ENCODE data around the gene C22orf15.

The C22orf15 gene

GRCh38 chr22:23772649-23773473 lies 10.1 kb downstream of the C22orf15 start, which contains the start of gene MMP11:
TSS of gene MMP11 (plus strand) at chr22:23772849. CDS start at chr22:23772871, 22 bp downstream.
- peak; percentile 44 to 57 for DNase-seq (ENCODE audit: low read depth in 2 of 2)

- DNase-seq (ENCODE audit: low read depth in 2 of 2), result no peak
These were observed 10.8 kb downstream of the C22orf15 start for GRCh38 chr22:23773483-23774113.

- DNase-seq (ENCODE audit: low read depth in 2 of 2), result no peak
These were observed 11.5 kb downstream of the C22orf15 start for GRCh38 chr22:23774114-23774921.

DNA sequence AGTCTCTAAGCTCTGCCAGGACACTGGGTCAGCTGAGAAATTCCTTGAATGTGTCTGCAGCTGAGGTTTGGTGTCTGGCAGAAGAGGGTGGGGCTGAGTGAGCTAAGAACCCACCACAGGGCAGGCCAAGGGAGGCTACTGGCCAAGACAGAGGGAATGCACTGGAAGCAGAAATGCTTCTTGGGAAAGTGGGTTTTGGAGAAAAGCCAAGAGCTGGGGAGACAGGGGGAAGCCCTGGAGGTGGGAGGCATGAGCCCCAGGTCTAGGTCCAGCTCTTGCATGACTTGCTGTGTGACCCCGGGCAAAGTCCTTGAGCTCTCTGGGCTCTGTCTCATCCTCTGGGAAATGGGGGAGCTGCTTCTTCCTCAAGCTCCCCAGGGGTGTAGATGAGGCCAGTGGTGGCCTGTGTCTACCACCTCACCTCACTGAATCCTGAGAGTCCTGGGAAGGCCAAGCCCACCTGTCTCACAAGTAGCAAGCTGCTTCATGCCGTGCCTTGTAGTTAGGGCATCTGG lies 12.2 kb downstream of the C22orf15 start:
- no peak for DNase-seq (ENCODE audit: low read depth in 2 of 2)

- no peak for DNase-seq (ENCODE audit: low read depth in 2 of 2)
These were observed 13.1 kb downstream of the C22orf15 start for GRCh38 chr22:23775779-23776375.

DNA sequence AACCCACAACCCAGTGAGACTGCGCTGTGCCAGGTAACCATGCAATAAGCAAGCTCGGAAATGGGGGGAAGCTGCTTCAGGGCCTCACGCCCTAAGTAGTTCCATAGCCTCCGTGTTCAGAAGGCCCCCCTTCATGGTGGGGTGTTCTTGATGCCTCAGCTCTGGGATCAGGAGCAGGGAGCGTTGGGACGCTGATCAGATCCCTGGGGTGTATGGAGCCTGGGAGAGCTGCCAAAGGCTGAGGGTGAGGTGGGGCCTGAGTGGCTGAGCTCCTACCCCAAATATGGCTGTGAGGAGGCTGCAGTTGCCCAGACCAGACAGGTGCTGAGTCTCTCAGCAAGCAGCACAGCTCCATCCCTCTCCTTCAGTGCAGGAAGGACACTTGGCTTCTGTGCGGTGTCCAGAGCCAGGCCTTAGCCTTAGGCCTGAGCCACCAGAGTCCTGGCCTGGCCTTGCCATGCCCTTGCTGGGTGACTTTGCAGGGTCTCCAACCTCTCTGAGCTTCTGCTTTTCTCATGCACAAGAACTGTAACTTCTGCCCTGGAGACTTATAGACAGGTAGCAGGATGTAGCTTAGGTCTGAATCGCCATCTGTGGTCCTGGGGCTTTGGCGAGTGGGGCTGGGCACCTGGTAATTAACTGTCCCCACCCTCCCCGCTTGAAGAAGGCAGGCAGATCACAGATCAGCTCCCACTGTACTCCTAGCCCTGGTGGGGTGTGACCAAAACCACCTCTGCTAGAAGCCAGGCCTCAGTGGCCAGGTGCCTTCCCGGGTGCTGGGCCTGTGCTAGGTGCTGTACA lies 15.2 kb downstream of the C22orf15 start:
- no peak for DNase-seq (ENCODE audit: low read depth in 2 of 2)

- DNase-seq (ENCODE audit: low read depth in 2 of 2), result no peak
These were observed 15.7 kb downstream of the C22orf15 start for GRCh38 chr22:23778577-23778900.

- DNase-seq (ENCODE audit: low read depth in 2 of 2), result no peak
These were observed 16.3 kb downstream of the C22orf15 start for GRCh38 chr22:23779083-23779482.

DNA sequence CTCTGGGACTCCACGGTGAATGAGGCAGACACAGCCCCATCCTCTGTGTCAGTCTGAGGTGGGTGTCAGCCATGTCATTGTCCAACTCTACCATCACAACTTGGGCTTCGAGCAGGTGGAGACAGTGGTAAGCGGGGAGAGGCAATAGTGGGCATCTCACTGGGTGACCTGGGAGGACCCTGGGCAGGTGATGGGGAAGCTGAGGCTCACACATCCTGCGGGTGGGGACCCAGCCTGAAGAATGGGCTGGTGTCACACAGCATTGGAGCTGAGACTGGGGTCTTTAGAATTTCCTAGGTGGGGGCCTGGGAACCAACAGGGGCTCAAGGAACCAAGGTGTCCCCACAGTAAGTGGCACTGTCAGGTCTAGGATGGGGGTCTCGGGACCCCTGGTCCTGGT lies 16.9 kb downstream of the C22orf15 start:
- no peak for DNase-seq (ENCODE audit: low read depth in 2 of 2)

DNA sequence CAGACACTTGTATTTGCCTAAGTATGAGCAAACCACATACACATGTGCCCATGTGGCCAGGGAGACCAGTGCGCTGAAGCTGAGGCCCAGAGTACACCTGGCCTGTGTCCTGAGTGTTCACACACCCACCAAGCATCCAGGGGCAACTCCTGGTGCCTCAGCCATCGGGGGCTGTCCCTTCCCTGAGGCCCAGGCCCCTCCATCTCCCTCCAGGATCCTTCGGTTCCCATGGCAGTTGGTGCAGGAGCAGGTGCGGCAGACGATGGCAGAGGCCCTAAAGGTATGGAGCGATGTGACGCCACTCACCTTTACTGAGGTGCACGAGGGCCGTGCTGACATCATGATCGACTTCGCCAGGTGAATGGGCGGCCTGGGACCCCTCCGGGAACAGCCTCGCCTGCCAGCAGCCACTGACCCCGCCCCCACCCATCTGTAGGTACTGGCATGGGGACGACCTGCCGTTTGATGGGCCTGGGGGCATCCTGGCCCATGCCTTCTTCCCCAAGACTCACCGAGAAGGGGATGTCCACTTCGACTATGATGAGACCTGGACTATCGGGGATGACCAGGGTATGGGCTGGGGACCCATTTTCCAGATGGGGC lies 17.5 kb downstream of the C22orf15 start:
- DNase-seq (ENCODE audit: low read depth in 2 of 2), result no peak

- DNase-seq (ENCODE audit: low read depth in 2 of 2), result no peak
These were observed 18.3 kb downstream of the C22orf15 start for GRCh38 chr22:23781065-23781464.

DNA sequence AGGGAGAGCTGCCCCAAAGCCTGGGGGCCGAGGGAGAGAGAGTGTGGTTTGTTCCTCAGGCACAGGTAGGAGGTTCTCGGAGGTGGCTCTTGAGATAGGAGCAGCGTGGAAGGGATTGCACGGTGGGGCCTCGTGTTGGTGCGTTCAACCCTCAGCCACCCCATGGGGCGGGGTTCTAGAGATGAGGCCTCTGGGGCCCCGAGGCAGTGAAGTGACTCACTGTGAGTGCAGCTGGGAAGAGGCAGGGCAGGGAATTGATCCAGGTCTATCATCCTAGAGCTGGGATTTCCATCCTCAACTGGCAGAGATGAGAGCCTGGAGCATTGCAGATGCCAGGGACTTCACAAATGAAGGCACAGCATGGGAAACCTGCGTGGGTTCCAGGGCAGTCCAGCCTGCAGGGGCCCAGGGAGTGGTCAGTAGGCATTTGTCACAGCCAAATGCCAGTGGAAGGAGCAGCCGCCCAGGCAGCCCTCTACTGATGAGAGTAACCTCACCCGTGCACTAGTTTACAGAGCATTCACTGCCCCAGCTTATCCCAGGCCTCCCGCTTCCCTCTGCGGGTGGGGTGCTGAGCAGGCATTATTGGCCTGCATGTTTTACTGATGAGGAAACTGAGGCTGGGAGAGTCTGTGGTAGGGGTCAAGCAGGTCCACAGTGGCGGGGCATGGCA lies 18.9 kb downstream of the C22orf15 start:
- DNase-seq (ENCODE audit: low read depth in 2 of 2), result no peak

GRCh38 chr22:23782252-23782651 lies 19.5 kb downstream of the C22orf15 start:
- no peak for DNase-seq (ENCODE audit: low read depth in 2 of 2)

GRCh38 chr22:23782703-23783102 lies 19.9 kb downstream of the C22orf15 start:
- no peak for DNase-seq (ENCODE audit: low read depth in 2 of 2)

DNA sequence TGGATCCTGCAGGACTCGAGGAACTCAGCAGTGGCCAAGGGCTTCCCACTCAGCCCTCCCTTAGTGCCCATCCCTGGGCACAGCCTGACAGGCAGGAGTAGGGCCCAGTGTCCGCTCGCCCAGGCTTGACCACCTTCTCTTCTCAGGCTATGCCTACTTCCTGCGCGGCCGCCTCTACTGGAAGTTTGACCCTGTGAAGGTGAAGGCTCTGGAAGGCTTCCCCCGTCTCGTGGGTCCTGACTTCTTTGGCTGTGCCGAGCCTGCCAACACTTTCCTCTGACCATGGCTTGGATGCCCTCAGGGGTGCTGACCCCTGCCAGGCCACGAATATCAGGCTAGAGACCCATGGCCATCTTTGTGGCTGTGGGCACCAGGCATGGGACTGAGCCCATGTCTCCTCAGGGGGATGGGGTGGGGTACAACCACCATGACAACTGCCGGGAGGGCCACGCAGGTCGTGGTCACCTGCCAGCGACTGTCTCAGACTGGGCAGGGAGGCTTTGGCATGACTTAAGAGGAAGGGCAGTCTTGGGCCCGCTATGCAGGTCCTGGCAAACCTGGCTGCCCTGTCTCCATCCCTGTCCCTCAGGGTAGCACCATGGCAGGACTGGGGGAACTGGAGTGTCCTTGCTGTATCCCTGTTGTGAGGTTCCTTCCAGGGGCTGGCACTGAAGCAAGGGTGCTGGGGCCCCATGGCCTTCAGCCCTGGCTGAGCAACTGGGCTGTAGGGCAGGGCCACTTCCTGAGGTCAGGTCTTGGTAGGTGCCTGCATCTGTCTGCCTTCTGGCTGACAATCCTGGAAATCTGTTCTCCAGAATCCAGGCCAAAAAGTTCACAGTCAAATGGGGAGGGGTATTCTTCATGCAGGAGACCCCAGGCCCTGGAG lies 20.7 kb downstream of the C22orf15 start:
- no peak for DNase-seq (ENCODE audit: low read depth in 2 of 2)

GRCh38 chr22:23784215-23784732 lies 21.5 kb downstream of the C22orf15 start:
- DNase-seq (ENCODE audit: low read depth in 2 of 2), result no peak

DNA sequence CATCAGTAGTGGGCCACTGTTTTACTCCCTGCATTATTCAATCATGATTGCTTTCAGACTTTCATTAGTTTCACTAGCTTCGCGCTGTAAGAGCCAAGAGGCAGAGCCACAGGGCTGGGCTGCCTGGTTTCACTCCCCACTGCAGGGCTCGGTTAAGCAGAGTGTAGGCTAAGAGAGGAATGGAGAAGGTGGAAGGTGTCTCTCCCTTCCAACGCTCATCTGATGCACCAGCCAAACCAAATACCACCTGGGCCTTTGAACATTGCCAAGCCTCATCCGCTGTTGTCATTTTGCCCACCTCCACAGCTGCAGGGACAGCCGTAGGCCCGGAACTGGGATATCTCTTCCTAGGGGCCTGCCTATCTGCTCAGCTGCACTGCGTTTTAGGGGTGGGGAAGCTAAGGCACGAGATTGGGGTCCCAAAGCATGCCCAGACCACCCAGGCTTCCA lies 23.5 kb downstream of the C22orf15 start:
- DNase-seq (ENCODE audit: low read depth in 2 of 2), result no peak

DNA sequence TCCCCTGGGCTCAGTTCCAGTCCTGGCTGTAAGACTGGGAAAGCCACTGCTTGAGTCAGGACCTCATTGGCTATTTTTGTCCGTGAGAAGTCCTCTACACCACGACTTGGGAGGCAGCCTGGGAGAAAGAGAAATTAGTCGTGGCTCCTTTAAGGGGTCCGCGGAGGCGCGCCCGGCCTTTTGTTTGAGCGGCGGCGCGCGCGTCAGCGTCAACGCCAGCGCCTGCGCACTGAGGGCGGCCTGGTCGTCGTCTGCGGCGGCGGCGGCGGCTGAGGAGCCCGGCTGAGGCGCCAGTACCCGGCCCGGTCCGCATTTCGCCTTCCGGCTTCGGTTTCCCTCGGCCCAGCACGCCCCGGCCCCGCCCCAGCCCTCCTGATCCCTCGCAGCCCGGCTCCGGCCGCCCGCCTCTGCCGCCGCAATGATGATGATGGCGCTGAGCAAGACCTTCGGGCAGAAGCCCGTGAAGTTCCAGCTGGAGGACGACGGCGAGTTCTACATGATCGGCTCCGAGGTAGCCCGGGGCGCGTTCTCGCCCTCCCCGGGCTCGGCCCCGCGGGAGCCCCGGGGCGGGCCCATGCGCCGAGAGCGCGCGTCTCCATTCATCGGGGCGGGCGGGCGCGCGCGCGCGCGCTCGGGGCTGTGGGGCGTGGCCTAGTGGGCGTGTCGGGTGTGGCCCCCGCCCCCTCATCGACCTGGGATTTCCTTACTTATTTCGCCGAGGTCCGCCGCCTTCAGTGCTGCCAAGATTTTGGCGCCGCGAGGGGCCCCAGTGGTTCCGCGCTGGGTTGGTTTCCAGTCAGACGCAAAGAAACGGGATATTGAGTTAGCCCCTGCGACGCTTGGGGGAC lies 24.2 kb downstream of the C22orf15 start, which contains the start of gene SMARCB1:
Gene SMARCB1, plus strand, starts transcription at position 215 of the 848 bp plus-strand sequence. Its CDS starts 204 bp downstream, at position 419.
- peak; percentile 84 to 92 for DNase-seq (ENCODE audit: low read depth in 2 of 2)
